Hematopoietic multipotent progenitor cell (in vitro differentiated cells): Measurements from ENCODE around the gene MMP1. TPM values are rescaled to one million over a fixed set of nuclear protein-coding genes. Genes with fewer than 3 reads are reported as not detected.

Experiments used
- DNase-seq, 3 donors: peaks; one replicate each; pipeline ENCODE4 v3.0.0-alpha.2; 2011 to 2015; ENCODE audit warnings: low read depth in 2 of 3, low spot score in 2 of 3
- total RNA-seq: library from RNA; depleted of rRNA; stranded (reverse); fragments of >200 nt; gene quantifications from one replicate; pipeline ENCODE4 v1.2.3, GENCODE V29; 2012

The MMP1 gene
- total RNA-seq, 1 donor = not detected

DNA sequence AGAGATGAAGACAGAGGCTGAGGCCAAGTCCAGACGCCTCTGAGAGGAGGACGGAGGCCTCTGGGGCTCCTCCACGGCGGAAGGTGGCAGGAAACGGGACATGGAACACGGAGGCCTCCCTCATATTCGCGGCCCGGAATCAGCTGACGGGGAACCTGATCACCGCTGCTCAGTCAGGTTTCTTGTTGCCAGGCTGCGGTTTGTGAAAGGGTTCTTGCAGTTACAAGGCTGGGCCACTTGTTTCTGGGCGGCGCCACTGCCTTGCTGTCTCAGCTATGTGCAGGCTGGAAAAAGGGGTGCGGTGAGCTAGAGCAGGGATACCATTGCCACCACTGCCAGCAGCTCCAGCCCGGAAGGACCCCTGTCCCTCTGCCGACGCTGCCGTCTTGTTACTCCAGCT is 10.0 kb upstream of the MMP1 start:
- no peak for DNase-seq

- no peak for DNase-seq
Observed at GRCh38 chr11:102806296-102806695, 8.3 kb upstream of the MMP1 start.

- peak in 1 of 3 donors; percentile 20 for DNase-seq
Observed at GRCh38 chr11:102802341-102802740, 4.4 kb upstream of the MMP1 start.

DNA sequence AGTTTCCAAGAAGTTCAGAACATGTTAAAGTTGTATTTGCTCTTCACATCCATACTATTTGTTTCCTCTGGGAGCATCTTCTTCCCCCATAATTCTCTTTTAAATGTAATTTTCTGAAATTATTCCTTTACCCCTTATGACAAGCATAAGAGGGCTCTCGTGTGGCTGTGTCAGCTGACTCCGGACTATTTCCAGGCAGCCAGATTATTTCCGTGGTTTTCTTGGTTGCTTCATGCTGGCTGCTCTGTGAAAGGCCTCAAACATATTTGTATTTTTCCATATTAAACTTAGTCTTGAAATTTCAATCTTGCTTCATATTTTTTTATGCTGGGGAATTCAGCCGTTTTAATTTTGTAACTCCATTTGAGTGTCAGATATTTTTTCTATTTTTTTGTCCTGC is 2.8 kb upstream of the MMP1 start:
- no peak for DNase-seq

DNA sequence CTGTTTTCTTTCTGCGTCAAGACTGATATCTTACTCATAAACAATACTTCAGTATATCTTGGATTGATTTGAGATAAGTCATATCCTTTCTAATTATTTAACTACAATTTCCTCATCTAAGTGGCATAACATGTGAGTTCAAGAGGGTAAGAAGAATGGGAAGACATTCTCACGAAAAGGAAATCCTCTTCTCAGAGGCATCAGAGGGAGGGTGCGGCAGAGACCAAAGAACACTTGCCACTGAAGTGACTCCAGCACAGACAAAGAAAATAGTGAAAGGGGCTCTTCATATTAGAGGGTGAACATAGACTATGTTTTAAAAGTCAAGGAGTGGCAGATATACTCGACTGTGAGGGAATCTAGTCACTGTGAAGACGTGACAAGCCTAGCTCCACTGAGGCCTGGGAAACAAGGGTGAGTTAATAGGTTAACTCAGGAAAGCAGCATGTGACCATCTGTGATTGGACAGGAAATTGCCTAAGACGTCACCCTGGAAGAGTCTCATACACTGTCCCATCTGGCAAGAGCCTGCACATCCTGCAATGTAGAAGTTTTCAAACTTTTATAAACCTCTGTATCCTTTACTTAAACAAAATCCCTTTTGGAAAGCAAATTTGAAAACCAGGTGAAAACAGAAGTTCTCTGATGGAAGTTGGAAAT is 1.9 kb upstream of the MMP1 start:
- DNase-seq = no peak

DNA sequence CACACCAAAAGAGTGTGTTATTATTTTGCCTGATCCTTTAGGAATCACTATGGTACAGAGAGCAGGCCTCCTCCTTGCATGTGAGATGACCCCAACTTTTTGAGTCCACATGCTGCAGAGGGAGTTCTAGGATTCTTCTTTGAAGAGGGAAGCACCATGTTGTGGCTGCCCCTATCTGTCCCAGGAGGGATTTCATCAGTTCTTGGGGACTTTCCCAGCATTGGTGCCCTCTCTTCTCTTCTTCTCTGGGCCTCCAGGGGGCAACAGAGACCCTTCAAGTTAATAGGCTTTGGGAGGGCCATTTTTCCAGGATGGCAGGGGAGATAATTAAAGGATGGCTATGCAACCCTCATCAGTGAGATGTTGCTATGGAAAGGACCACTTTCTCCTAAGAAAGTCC is 3.6 kb downstream of the MMP1 start:
- DNase-seq = peak in 2 of 3 donors; percentile 42 to 49

DNA sequence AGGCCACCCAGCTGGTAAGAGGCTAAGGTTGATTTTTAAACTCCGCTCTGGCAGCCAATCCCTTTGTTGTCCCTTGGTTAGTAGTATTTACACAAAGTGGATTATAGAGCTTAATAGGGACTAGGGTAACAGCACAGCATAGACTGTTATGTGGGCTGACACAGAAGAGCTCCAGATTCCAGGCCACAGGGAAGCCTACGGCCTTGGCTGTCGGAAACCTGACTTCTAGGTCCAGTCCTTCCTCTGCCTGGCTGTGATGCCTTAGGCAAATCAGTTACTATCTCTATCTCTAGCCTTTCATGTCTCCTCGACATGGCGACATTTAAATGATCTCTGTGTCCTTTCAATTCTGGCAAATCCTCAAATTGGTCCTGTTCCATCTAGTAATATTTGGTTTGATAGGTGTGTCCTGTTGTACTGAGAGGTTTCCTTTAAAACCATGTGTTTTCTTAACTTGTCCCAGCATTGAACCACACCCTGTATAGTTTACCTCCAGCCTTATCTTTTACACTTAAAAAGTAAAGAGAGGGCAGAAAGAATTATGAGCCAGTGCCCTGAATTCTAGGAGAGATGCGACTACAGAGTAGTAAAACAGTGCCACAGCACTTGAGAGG is 4.2 kb downstream of the MMP1 start:
- no peak for DNase-seq

DNA sequence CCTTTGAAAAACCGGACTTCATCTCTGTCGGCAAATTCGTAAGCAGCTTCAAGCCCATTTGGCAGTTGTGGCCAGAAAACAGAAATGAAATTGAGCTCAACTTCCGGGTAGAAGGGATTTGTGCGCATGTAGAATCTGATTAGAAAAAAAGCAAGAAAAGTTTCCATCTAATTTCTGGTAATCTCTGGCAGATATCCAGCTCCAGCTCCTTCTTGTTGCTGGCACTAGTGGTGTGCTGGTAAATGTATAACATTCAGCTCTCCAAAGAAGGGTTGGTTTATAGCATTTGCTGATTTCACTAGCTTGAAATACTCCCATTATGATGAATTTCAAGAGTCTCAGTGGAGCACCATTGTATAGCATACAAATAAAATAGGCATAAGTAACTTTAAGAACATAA is 5.4 kb downstream of the MMP1 start:
- no peak for DNase-seq

- DNase-seq = no peak
Observed at GRCh38 chr11:102791271-102792036, 6.5 kb downstream of the MMP1 start.

- no peak for DNase-seq
Observed at GRCh38 chr11:102788334-102788995, 9.5 kb downstream of the MMP1 start.

GRCh38 chr11:102784380-102784779 is 13.6 kb downstream of the MMP1 start:
- DNase-seq = no peak

- no peak for DNase-seq
Observed at GRCh38 chr11:102783720-102784119, 14.2 kb downstream of the MMP1 start.

GRCh38 chr11:102783016-102783415 is 14.9 kb downstream of the MMP1 start:
- DNase-seq = no peak

GRCh38 chr11:102781676-102782075 is 16.3 kb downstream of the MMP1 start:
- DNase-seq = no peak

DNA sequence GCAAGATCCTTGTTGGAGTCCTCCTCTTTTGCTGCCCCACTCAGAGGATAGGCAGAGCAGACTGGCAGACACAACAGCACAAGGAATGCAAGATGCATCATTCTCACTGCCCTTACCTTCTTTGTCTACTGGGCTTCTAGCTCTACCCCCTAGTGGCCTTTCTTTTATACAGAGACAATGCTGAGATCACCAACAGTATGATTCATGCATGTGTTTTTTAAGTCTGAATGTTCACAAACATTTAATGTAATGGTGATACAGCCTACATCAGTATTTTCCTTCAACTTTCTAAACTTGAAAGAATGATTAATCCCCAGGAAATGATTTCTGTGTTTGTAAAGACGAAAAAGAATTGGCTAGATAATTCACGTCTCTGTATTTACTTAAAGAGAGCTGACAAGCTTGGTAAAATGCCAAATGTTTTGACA is 17.5 kb downstream of the MMP1 start, which contains the start of gene MMP10:
Gene MMP10, minus strand, starts transcription at position 138 of the 428 bp plus-strand sequence. Its CDS starts 37 bp downstream, at position 101.
- DNase-seq = peak in 1 of 3 donors; percentile 45

- no peak for DNase-seq
Observed at GRCh38 chr11:102776454-102776853, 21.5 kb downstream of the MMP1 start.

DNA sequence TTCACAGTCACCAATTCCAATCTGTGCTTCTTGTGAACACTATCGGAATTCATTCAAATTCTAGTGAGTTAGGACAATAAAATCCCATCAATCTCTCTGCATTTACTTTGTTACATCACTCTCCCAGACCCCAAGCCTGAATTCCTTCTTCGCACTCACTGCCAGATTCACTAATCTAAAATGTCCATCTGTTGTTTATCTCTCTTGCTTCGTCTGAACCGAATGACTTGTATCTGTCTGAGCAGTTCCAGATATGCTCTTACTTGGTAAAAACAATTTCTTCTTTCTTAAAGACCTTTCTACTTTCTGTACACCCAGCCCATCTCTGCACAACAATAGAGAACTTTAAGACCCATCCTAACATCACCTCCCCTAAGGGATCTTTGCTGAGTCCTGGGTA is 24.6 kb downstream of the MMP1 start:
- no peak for DNase-seq

GRCh38 chr11:102771351-102771750 is 26.6 kb downstream of the MMP1 start:
- DNase-seq = no peak

DNA sequence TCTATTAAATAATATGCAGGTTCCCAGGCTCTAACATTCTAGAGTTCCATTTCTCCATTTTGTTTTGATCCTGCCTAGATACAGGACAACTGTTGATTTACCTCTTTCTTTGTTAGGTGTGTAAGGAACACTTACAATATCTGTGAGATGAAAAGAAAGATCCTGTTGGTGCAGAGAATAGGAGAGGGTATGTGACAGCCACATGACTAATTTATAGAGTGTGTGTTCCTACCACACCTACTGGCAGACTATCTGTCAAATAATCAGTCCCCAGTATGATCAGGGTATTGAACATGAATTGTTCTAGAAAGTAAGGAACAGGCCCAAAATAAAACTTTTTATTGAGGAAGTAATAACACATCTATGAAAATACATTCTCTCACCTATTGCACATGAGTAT is 27.8 kb downstream of the MMP1 start:
- DNase-seq = no peak

GRCh38 chr11:102767800-102768199 is 30.2 kb downstream of the MMP1 start:
- no peak for DNase-seq

DNA sequence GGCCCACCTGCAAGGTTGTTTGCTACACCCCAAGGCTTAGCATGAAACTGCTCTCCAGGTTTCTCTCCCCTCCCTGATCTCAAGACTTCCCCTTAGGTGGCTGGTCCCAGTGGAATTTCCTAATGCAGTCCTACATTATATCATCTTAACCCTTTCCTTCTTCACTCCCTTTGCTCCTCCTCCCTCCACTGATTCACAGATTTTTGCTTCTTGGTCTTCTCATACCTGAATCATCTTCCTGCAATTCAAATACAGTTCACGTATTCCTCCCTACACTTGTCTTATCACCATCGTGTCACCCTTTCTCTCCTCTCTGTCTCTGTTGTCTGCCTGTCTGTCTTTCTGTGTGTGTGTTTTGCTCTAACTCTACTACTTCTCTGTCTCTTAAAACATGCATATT is 34.5 kb downstream of the MMP1 start:
- DNase-seq = no peak
